Mesenchymal stem cell (in vitro differentiated cells and primary cell): ENCODE results near the gene CDRT4.

Source experiments
- DNase-seq: peaks from one replicate; pipeline ENCODE4 v3.0.0-alpha.2; 2013
- H2AFZ ChIP-seq: one replicate; pipeline ENCODE4 v1.6.1; 2013; ENCODE audit warnings: low read depth, mild to moderate bottlenecking, control low read depth, inconsistent platforms, low read length, moderate library complexity
- H2AK5ac ChIP-seq: 2 replicates; pipeline ENCODE4 v1.6.1; 2013; ENCODE audit warnings: low read length, moderate library complexity, mild to moderate bottlenecking, inconsistent platforms; ENCODE audit not compliant: severe bottlenecking
- H2BK120ac ChIP-seq: one replicate; pipeline ENCODE4 v1.6.1; 2013; ENCODE audit warnings: low read depth, mild to moderate bottlenecking, inconsistent platforms, low read length, moderate library complexity
- H2BK12ac ChIP-seq, 2 experiments: one replicate each; pipeline ENCODE4 v1.6.1; 2013; ENCODE audit warnings: inconsistent platforms in 2 of 2, low read length in 2 of 2, mild to moderate bottlenecking in 2 of 2, moderate library complexity in 2 of 2, control low read depth in 1 of 2
- H2BK15ac ChIP-seq: one replicate; pipeline ENCODE4 v1.6.1; 2013; ENCODE audit warnings: mild to moderate bottlenecking, low read depth, inconsistent platforms; ENCODE audit not compliant: poor library complexity, severe bottlenecking
- H2BK5ac ChIP-seq: 2 replicates; pipeline ENCODE4 v1.6.1; 2013; ENCODE audit warnings: low read depth, mild to moderate bottlenecking, low read length, control low read depth, inconsistent platforms; ENCODE audit not compliant: poor library complexity, severe bottlenecking
- H3K14ac ChIP-seq, 2 experiments: one replicate each; pipeline ENCODE4 v1.6.1; 2013; ENCODE audit warnings: inconsistent platforms in 2 of 2, low read length in 2 of 2, control low read depth in 1 of 2, mild to moderate bottlenecking in 1 of 2, moderate library complexity in 1 of 2
- H3K18ac ChIP-seq, 2 experiments: one replicate each; pipeline ENCODE4 v1.6.1; 2013; ENCODE audit warnings: inconsistent platforms in 2 of 2, low read length in 2 of 2, control low read depth in 1 of 2, low read depth in 1 of 2, mild to moderate bottlenecking in 1 of 2
- H3K23ac ChIP-seq, 2 experiments: one replicate each; pipeline ENCODE4 v1.6.1; 2013; ENCODE audit warnings: inconsistent platforms in 2 of 2, low read length in 2 of 2, mild to moderate bottlenecking in 2 of 2, moderate library complexity in 2 of 2, control low read depth in 1 of 2
- H3K27ac ChIP-seq: 2 replicates; pipeline ENCODE4 v1.5.1; 2013; ENCODE audit warnings: mild to moderate bottlenecking, moderate library complexity, low read length, control low read depth, inconsistent platforms; ENCODE audit not compliant: poor library complexity, severe bottlenecking
- H3K27me3 ChIP-seq, 2 experiments: 2 replicates each; pipeline versions ENCODE4 v1.6.1 to v1.7.0; 2013; ENCODE audit warnings: low read length in 2 of 2, mild to moderate bottlenecking in 2 of 2, moderate library complexity in 2 of 2, control low read depth in 1 of 2, inconsistent platforms in 1 of 2; ENCODE audit not compliant: control insufficient read depth in 1 of 2, insufficient read depth in 1 of 2
- H3K36me3 ChIP-seq, 2 experiments: 2 replicates each; pipeline versions ENCODE4 v1.6.1 to v1.7.0; 2013; ENCODE audit warnings: low read length in 2 of 2, control low read depth in 1 of 2, inconsistent platforms in 1 of 2, low read depth in 1 of 2, mild to moderate bottlenecking in 1 of 2; ENCODE audit not compliant: insufficient read depth in 2 of 2, control insufficient read depth in 1 of 2
- H3K4ac ChIP-seq, 2 experiments: one replicate each; pipeline ENCODE4 v1.6.1; 2013; ENCODE audit warnings: inconsistent platforms in 2 of 2, low read length in 2 of 2, mild to moderate bottlenecking in 2 of 2, moderate library complexity in 2 of 2, control low read depth in 1 of 2, low read depth in 1 of 2
- H3K4me1 ChIP-seq: 2 replicates; pipeline ENCODE4 v1.6.1; 2013; ENCODE audit warnings: low read depth, low read length, control low read depth; ENCODE audit not compliant: control insufficient read depth, insufficient read depth
- H3K4me2 ChIP-seq: 2 replicates; pipeline ENCODE4 v1.6.1; 2013; ENCODE audit warnings: low read length, mild to moderate bottlenecking, inconsistent platforms; ENCODE audit not compliant: poor library complexity, severe bottlenecking
- H3K4me3 ChIP-seq, 2 experiments: 2 replicates each; pipeline versions ENCODE4 v1.5.1 to v1.7.0; 2013; ENCODE audit warnings: low read length in 2 of 2, mild to moderate bottlenecking in 2 of 2, control low read depth in 1 of 2, low read depth in 1 of 2; ENCODE audit not compliant: insufficient read depth in 1 of 2
- H3K79me1 ChIP-seq: replicated peaks from 2 replicates; pipeline ENCODE4 v1.6.1; 2013; ENCODE audit warnings: mild to moderate bottlenecking, control low read depth, low read length, inconsistent platforms; ENCODE audit not compliant: poor library complexity, severe bottlenecking
- H3K9ac ChIP-seq: 2 replicates; pipeline ENCODE4 v1.7.0; 2013; ENCODE audit warnings: mild to moderate bottlenecking, low read length, moderate library complexity
- H3K9me3 ChIP-seq: 2 replicates; pipeline ENCODE4 v1.7.0; 2013; ENCODE audit warnings: mild to moderate bottlenecking, low read length; ENCODE audit not compliant: control insufficient read depth
- H4K8ac ChIP-seq: one replicate; pipeline ENCODE4 v1.6.1; 2013; ENCODE audit warnings: inconsistent platforms, mild to moderate bottlenecking, low read length, moderate library complexity
- H4K91ac ChIP-seq: one replicate; pipeline ENCODE4 v1.6.1; 2013; ENCODE audit warnings: mild to moderate bottlenecking, low read length, inconsistent platforms
- WGBS: methylation state at CpG from one replicate; pipeline ENCODE4 v1.1.7; 2013; ENCODE audit warnings: mixed read lengths; 5-methylcytosine and 5-hydroxymethylcytosine counted together

CDRT4 gene

DNA sequence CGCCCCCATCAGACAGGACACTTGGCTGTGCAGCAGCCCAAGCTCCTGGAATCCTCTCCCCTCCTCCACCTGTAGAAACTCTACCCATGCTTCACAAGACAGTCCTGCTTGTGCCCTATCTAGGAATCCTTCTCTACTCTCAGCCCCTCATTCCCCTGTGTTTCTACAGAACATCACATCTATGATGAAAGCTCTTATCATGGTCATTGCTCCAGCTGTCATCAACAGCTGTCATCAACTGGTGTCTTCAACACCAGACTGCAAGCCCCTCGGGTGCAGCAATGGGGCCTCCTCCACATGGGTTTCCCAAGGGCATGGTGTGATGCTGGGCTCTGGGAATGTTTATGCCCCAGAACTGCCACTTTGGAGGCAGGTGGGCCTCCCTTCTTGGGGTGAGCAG lies 21.1 kb upstream of the CDRT4 start:
- no peaks in the 10 kb centered on the region for H3K27me3 ChIP-seq
- no peak overlapping the region for H3K27ac ChIP-seq
- H3K4ac ChIP-seq = no peak overlapping the region
- H2BK120ac ChIP-seq = no peak overlapping the region
- peaks cover 5% of the 10 kb centered on the region for H3K4me1 ChIP-seq
- H4K8ac ChIP-seq = no peak overlapping the region
- no peaks in the 10 kb centered on the region for H3K9me3 ChIP-seq
- no peak overlapping the region for H3K23ac ChIP-seq
- DNase-seq = no peak
- no peak overlapping the region for H2BK12ac ChIP-seq
- no peak overlapping the region for H2BK5ac ChIP-seq
- H4K91ac ChIP-seq = no peak overlapping the region
- no peak overlapping the region for H3K4me3 ChIP-seq
- WGBS = 100% methylated on average over 2 of the region's 2 CpGs
- H3K9ac ChIP-seq = no peak overlapping the region
- H3K36me3 ChIP-seq = peaks cover 0 to 10% of the 10 kb centered on the region in 2 experiments
- no peak overlapping the region for H3K18ac ChIP-seq
- H3K4me2 ChIP-seq = no peak overlapping the region
- H2AFZ ChIP-seq = no peak overlapping the region
- H3K14ac ChIP-seq = no peak overlapping the region
- peaks cover 2% of the 10 kb centered on the region for H3K79me1 ChIP-seq
- no peak overlapping the region for H2AK5ac ChIP-seq
- H2BK15ac ChIP-seq = no peak overlapping the region

DNA sequence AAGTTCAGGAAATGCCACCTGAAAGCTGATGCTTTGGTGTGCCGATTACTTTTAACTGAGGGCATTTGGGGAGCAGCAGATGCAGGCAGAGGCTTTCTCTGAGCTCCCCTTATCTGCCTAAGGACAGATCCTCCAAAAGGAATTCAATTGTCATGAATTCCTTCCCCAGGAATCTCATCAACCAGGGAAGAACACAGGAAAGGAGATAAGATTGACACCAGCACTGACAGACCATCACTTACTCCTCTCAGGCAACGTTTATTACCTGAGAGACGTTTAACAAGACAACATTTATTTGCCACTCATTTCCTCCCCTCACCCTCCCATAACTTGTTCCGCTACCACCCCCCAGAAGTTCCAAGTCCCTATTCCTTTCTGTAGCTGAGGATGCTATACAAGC lies 17.6 kb upstream of the CDRT4 start:
- 38% methylated on average over 4 of the region's 4 CpGs for WGBS
- H2AK5ac ChIP-seq = no peak overlapping the region
- no peak overlapping the region for H3K18ac ChIP-seq
- H2BK12ac ChIP-seq = no peak overlapping the region
- H2AFZ ChIP-seq = no peak overlapping the region
- no peak overlapping the region for H2BK5ac ChIP-seq
- no peak overlapping the region for H2BK120ac ChIP-seq
- no peak overlapping the region for H3K9ac ChIP-seq
- no peak overlapping the region for H3K27ac ChIP-seq
- peaks cover 0 to 8% of the 10 kb centered on the region in 2 experiments for H3K36me3 ChIP-seq
- H3K23ac ChIP-seq = no peak overlapping the region
- no peak overlapping the region for H3K14ac ChIP-seq
- no peak overlapping the region for H3K4me3 ChIP-seq
- no peak for DNase-seq
- H2BK15ac ChIP-seq = no peak overlapping the region
- no peaks in the 10 kb centered on the region for H3K4me1 ChIP-seq
- no peaks in the 10 kb centered on the region for H3K9me3 ChIP-seq
- no peaks in the 10 kb centered on the region for H3K27me3 ChIP-seq
- no peak overlapping the region for H3K4me2 ChIP-seq
- no peak overlapping the region for H4K8ac ChIP-seq
- no peak overlapping the region for H3K4ac ChIP-seq
- peaks cover 3% of the 10 kb centered on the region for H3K79me1 ChIP-seq
- H4K91ac ChIP-seq = no peak overlapping the region

DNA sequence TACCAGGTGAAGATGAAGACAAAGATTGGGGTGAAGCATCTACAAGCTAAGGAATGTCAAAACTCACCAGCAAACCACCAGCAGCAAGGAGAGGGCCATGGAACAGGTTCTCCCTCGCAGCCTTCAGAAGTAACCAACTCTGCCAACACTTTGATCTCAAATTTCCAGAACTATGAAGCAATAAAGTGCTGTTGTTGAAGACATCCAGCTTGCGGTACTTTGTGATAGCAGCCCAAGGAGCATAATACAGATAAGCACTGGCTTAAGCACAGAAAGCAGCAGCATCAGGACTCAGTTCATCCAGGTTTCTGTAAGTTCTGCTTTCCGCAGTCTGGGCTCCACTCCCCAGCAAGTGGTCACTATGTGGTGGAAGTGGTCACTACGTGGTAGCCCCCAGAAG lies 16.0 kb upstream of the CDRT4 start:
- Histone ChIP-seq H2BK120ac (no peak overlapping the region), H3K27me3 (no peaks in the 10 kb centered on the region), H3K4ac (no peak overlapping the region), H3K79me1 (peaks cover 1% of the 10 kb centered on the region), H3K9me3 (no peaks in the 10 kb centered on the region), H3K27ac (no peak overlapping the region), H3K4me3 (no peak overlapping the region), H3K4me2 (no peak overlapping the region), H3K36me3 (peaks cover 0 to 5% of the 10 kb centered on the region in 2 experiments), H3K9ac (no peak overlapping the region), H4K91ac (no peak overlapping the region), H2BK12ac (no peak overlapping the region), H3K4me1 (peaks cover 3% of the 10 kb centered on the region), H4K8ac (no peak overlapping the region), H2AFZ (no peak overlapping the region), H2AK5ac (no peak overlapping the region), H3K23ac (no peak overlapping the region), H3K14ac (no peak overlapping the region), H2BK15ac (no peak overlapping the region), H2BK5ac (no peak overlapping the region), H3K18ac (no peak overlapping the region)
- no peak for DNase-seq
- 46% methylated on average over 4 of the region's 4 CpGs for WGBS

DNA sequence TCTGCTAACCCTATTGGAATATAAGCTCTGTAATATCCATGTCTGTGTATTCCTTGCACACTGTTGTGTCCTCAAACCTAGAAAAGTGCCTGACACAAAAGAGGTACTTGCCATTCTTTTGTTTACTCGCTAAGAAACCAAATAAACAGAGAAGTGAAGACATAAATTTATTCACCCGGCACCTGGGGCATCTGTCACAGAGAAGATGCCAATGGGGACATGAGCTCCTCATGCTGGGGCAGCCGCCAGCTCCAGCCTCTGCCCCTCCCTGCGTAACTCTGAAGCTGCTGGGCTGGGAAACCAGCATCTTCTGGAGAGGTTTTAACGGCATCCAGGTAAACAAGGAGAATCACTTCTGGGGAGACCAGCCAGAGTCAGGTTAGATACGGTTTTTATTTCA lies 15.1 kb upstream of the CDRT4 start:
- no peak overlapping the region for H2AFZ ChIP-seq

More for the DNA sequence above, 15.1 kb upstream of the CDRT4 start:
- Histone ChIP-seq H2BK5ac (no peak overlapping the region), H3K18ac (no peak overlapping the region), H3K9me3 (no peaks in the 10 kb centered on the region), H2BK120ac (no peak overlapping the region), H3K9ac (no peak overlapping the region), H2BK12ac (no peak overlapping the region), H2AK5ac (no peak overlapping the region), H3K4me1 (peaks cover 3% of the 10 kb centered on the region), H3K27ac (no peak overlapping the region), H3K23ac (no peak overlapping the region), H4K91ac (no peak overlapping the region), H3K4me2 (no peak overlapping the region), H4K8ac (no peak overlapping the region), H3K4ac (no peak overlapping the region), H3K79me1 (peaks cover 1% of the 10 kb centered on the region), H3K14ac (no peak overlapping the region), H2BK15ac (no peak overlapping the region), H3K4me3 (no peak overlapping the region), H3K27me3 (no peaks in the 10 kb centered on the region), H3K36me3 (peaks cover 0 to 5% of the 10 kb centered on the region in 2 experiments)
- 82% methylated on average over 6 of the region's 6 CpGs for WGBS
- DNase-seq = no peak
